OCI-LY3 (cell line): ENCODE data around the gene CEP104.

Source experiments
- H2AFZ ChIP-seq: fragments of 200-600, 300-600 bp; shearing (Covaris generic); 2 replicates; pipeline ENCODE4 v1.6.0; 2014; ENCODE audit warnings: antibody characterized with exemption, low read depth, low read length
- H3K27ac ChIP-seq: fragments of 200-600, 300-600 bp; sonication (generic); 2 replicates; pipeline ENCODE4 v1.5.1; 2014; ENCODE audit warnings: mild to moderate bottlenecking, low read length, moderate library complexity, mixed read lengths
- H3K27me3 ChIP-seq: fragments of 200-600, 300-600 bp; sonication (generic); 2 replicates; pipeline ENCODE4 v1.6.1; 2014; ENCODE audit warnings: low read depth, low read length, mixed read lengths
- H3K36me3 ChIP-seq: fragments of 200-600, 300-600 bp; sonication (generic); replicated peaks from 2 replicates; pipeline ENCODE3; 2014; ENCODE audit warnings: low read depth, low read length, mixed read lengths
- H3K4me1 ChIP-seq: fragments of 300-600, 200-600 bp; sonication (generic); 2 replicates; pipeline ENCODE4 v1.6.1; 2014; ENCODE audit warnings: low read length, mixed read lengths
- H3K4me2 ChIP-seq: fragments of 200-600, 300-600 bp; sonication (generic); 2 replicates; pipeline ENCODE4 v1.6.1; 2014; ENCODE audit warnings: low read length, mixed read lengths
- H3K4me3 ChIP-seq: fragments of 300-600, 200-600 bp; sonication (generic); 2 replicates; pipeline ENCODE4 v1.5.1; 2014; ENCODE audit warnings: antibody characterized with exemption, mild to moderate bottlenecking, low read length, moderate library complexity
- H3K79me2 ChIP-seq: fragments of 300-600, 200-600 bp; shearing (Covaris generic); 2 replicates; pipeline ENCODE4 v1.6.1; 2014; ENCODE audit warnings: mild to moderate bottlenecking, low read length, mixed read lengths
- H3K9ac ChIP-seq: fragments of 300-600, 200-600 bp; shearing (Covaris generic); 2 replicates; pipeline ENCODE4 v1.6.0; 2014; ENCODE audit warnings: mild to moderate bottlenecking, low read length, moderate library complexity
- H3K9me3 ChIP-seq: fragments of 200-600, 300-600 bp; shearing (Covaris generic); 2 replicates; pipeline ENCODE4 v1.6.1; 2014; ENCODE audit warnings: low read length, mixed read lengths; ENCODE audit not compliant: insufficient read depth
- H4K20me1 ChIP-seq: fragments of 200-600, 300-600 bp; sonication (generic); 2 replicates; pipeline ENCODE4 v1.6.1; 2016; ENCODE audit warnings: low read length, mixed read lengths; ENCODE audit not compliant: insufficient read depth
- EZH2phosphoT487 ChIP-seq: fragments of 200-600 bp; shearing (Covaris generic); IDR thresholded peaks from 2 replicates; pipeline ENCODE4 v1.6.1; 2018; ENCODE audit warnings: antibody characterized with exemption, mixed run types, low read depth
- TF ChIP-seq, protein P1 (sequence below): fragments of 200-600, 300-600 bp; sonication (generic); IDR thresholded peaks from 2 replicates; pipeline ENCODE4 v1.5.1; 2014; ENCODE audit warnings: antibody characterized with exemption, low read length, low read depth

Gene CEP104

DNA sequence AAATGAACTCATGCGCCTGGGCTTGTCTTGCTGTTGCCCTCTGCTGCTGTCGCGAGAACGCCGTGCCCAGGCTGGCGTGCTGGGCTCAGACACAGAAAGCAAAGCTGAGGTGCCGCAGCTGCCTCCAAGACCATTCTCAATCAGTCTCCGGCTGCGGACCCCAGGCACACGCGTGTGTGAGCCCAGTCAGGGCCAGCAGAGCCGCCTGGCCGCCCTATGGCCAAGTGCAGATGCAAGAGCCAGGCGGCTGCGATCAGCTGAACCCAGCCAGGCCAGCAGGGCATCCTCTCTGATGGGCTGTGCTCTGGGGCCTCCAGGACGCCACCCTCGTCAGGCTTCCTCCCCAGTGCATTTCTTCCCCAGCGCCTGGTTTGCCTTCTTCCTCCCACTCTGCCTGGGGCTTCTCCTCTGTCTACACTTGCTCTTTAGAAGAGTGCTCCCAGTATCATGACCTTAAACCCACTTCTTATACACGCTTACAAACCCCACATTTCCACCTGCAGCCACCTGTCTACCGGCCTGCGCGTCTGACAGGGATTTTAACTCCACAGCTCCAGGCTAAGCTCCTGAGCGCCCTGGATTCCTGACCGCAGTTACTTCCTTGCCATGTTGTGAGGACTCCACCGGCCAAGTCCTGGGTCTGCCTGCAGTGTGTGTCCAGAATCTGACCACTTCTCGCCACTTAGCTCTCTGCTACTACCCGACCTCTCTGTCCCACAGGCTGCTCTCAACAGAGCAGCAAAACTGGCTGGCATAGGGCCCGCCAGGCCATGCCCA lies 39.0 kb downstream of the CEP104 start:
- peaks cover 8% of the 10 kb centered on the region for H3K36me3 ChIP-seq
- H3K9ac ChIP-seq = no peak overlapping the region
- H3K4me1 ChIP-seq = peaks cover 12% of the 10 kb centered on the region; the same call in 1 of the 2 replicates
- no peaks in the 10 kb centered on the region; the same call in 1 of the 2 replicates for H4K20me1 ChIP-seq
- no peak overlapping the region for H2AFZ ChIP-seq
- no peaks in the 10 kb centered on the region for H3K9me3 ChIP-seq
- H3K4me3 ChIP-seq = no peak overlapping the region
- no peak overlapping the region for H3K4me2 ChIP-seq
- no peak overlapping the region for H3K27ac ChIP-seq
- TF ChIP-seq EZH2phosphoT487 = no peak
- TF ChIP-seq, protein P1, sequence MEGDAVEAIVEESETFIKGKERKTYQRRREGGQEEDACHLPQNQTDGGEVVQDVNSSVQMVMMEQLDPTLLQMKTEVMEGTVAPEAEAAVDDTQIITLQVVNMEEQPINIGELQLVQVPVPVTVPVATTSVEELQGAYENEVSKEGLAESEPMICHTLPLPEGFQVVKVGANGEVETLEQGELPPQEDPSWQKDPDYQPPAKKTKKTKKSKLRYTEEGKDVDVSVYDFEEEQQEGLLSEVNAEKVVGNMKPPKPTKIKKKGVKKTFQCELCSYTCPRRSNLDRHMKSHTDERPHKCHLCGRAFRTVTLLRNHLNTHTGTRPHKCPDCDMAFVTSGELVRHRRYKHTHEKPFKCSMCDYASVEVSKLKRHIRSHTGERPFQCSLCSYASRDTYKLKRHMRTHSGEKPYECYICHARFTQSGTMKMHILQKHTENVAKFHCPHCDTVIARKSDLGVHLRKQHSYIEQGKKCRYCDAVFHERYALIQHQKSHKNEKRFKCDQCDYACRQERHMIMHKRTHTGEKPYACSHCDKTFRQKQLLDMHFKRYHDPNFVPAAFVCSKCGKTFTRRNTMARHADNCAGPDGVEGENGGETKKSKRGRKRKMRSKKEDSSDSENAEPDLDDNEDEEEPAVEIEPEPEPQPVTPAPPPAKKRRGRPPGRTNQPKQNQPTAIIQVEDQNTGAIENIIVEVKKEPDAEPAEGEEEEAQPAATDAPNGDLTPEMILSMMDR = no peak
- H3K79me2 ChIP-seq = no peaks in the 10 kb centered on the region
- H3K27me3 ChIP-seq = no peaks in the 10 kb centered on the region

GRCh38 chr1:3817138-3817740 lies 39.8 kb downstream of the CEP104 start:
- Histone ChIP-seq H3K79me2 (no peaks in the 10 kb centered on the region), H2AFZ (no peak overlapping the region), H3K4me1 (peaks cover 12% of the 10 kb centered on the region; the same call in 1 of the 2 replicates), H3K9me3 (no peaks in the 10 kb centered on the region), H3K36me3 (peaks cover 8% of the 10 kb centered on the region), H3K4me3 (no peak overlapping the region), H3K4me2 (no peak overlapping the region), H3K27me3 (no peaks in the 10 kb centered on the region), H3K27ac (no peak overlapping the region), H3K9ac (no peak overlapping the region), H4K20me1 (no peaks in the 10 kb centered on the region; the same call in 1 of the 2 replicates)
- TF ChIP-seq, protein P1 = no peak
- TF ChIP-seq EZH2phosphoT487 = no peak

DNA sequence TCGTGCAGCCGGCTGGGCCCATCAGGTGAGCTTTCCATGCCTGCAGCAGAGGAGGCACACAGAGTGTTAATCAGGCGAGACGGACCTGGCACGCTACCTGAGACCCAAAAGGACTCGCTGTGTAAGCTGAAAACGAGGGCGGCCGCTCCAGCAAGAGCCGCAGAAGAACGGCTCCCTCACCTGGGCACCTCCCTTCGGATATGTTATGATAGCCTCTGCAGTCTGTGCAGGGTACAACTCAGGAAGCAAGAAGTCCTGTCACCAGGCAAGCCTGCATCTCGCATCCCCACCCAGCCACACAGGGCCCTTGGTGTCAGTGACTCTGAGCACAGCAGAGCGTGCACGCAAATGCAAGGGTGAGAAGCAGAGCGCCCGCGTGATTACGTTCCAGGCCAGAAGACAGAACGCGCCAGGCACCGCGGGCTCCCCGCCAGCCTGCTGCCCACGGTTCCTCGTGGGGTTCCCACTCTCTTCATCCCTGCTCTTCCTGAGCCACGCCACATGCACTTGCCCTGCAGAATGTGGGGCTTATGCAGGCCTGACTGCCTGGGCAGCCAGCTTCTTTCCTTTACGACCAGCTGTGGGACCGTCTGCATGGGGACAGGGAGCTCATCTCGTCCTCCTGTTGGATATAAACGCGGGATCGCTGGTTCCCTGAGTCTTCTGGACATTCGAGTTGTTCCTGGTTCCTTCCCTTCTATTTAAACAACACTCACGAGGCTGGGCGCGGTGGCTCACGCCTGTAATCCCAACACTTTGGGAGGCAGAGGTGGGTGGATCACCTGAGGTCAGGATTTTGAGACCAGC lies 40.5 kb downstream of the CEP104 start:
- H2AFZ ChIP-seq = no peak overlapping the region
- peaks cover 17% of the 10 kb centered on the region for H3K4me1 ChIP-seq
- no peak overlapping the region for H3K4me3 ChIP-seq
- H3K27ac ChIP-seq = no peak overlapping the region
- no peak overlapping the region for H3K9ac ChIP-seq
- H3K4me2 ChIP-seq = no peak overlapping the region
- peaks cover 8% of the 10 kb centered on the region for H3K36me3 ChIP-seq
- no peaks in the 10 kb centered on the region for H3K27me3 ChIP-seq
- H4K20me1 ChIP-seq = no peaks in the 10 kb centered on the region; the same call in 1 of the 2 replicates
- TF ChIP-seq EZH2phosphoT487 = no peak
- TF ChIP-seq, protein P1 = no peak
- H3K9me3 ChIP-seq = no peaks in the 10 kb centered on the region
- no peaks in the 10 kb centered on the region for H3K79me2 ChIP-seq
